Peyer's patch (tissue), 4 donors: ENCODE data around the gene SOX21. TPM values are rescaled to one million over a fixed set of nuclear protein-coding genes. Genes with fewer than 3 reads are reported as not detected.

Experiments used
- DNase-seq, 3 donors: peaks; one replicate each; pipeline ENCODE4 v3.0.0-alpha.2; 2017 to 2019
- H3K27ac ChIP-seq, 4 donors: fragments of 200-600 bp; sonication (generic); one replicate each; pipeline ENCODE4 v1.5.1; 2016 to 2019
- H3K27me3 ChIP-seq, 2 donors: fragments of 200-600 bp; sonication (generic); one replicate each; pipeline ENCODE4 v1.5.1; 2019
- H3K36me3 ChIP-seq, 3 donors: fragments of 200-600 bp; sonication (generic); one replicate each; pipeline ENCODE4 v1.5.1; 2016 to 2019
- H3K4me1 ChIP-seq, 4 donors: fragments of 200-600 bp; sonication (generic); one replicate each; pipeline ENCODE4 v1.5.1; 2016 to 2019
- H3K4me3 ChIP-seq, 4 donors: fragments of 200-600 bp; sonication (generic); 1 replicate in 3 of 4; 2 replicates in 1 of 4; pipeline ENCODE4 v1.5.1; 2016 to 2019; ENCODE audit warnings: mild to moderate bottlenecking in 1 of 4
- H3K9me3 ChIP-seq, 4 donors: fragments of 200-600 bp; sonication (generic); one replicate each; pipeline ENCODE4 v1.5.1; 2016 to 2019; ENCODE audit warnings: mild to moderate bottlenecking in 1 of 4
- POLR2A ChIP-seq, 2 donors: fragments of 450-650 bp; IDR thresholded peaks; one replicate each; pipeline ENCODE4 v1.5.1; 2017; ENCODE audit warnings: antibody characterized with exemption in 2 of 2, mild to moderate bottlenecking in 2 of 2, moderate library complexity in 2 of 2
- small RNA-seq, 2 donors: library from RNA; depleted of rRNA; stranded (forward); fragments of <200 nt; gene quantifications; one replicate each; pipeline ENCODE3, GENCODE V24; 2016
- total RNA-seq, 4 donors: library from RNA; depleted of rRNA; stranded (reverse); fragments of >200 nt; gene quantifications; one replicate each; pipeline ENCODE4 v1.1.0, GENCODE V29; 2016
- TF ChIP-seq, protein P1 (sequence below), 6 experiments: fragments of 450-650 bp in 4 of 6; fragments of 200-600 bp in 2 of 6; sonication (generic) in 1 of 6; IDR thresholded peaks; one replicate each; pipeline ENCODE4 v1.5.1; 2017 to 2019; ENCODE audit warnings: antibody characterized with exemption in 6 of 6, mild to moderate bottlenecking in 3 of 6, moderate library complexity in 1 of 6

The SOX21 gene
- total RNA-seq, 4 donors from 2014 or later, result not detected

DNA sequence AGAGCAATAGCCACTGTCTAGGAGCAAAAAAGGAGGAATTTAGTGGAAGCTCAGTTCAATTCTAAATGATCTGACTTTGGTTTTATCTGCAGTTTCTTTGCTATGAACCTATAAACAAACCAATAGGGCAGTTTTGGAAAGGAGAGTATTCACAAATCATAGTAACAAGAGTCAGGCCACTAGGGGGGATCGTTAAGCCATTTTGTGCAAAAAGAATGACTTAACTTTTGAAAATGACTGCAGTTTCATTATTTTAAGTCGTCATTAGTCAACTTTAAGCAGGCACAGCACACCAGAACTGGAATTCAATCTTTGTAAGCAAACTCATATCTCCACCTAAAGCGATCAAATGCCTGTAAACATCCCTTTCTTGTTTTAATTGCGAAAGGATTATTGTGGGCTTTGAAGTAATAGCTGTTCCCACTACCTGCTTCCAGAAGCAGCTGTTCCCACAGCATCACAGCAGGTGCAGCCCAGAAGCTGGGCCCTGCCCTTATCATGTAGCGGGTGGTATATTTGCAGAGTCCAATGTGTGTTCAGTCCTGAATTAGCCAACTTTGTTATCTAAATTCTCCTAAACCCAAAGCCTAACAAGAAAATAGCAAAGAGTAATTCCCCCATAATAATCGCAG, 51.5 kb downstream of the SOX21 start:
- Histone ChIP-seq H3K36me3 (no peaks in the 10 kb centered on the region), H3K4me1 (peaks cover 0 to 13% (median 0%) of the 10 kb centered on the region in 4 donors), H3K27ac (no peak overlapping the region), H3K27me3 (peaks cover 0 to 6% of the 10 kb centered on the region in 2 donors), H3K9me3 (no peaks in the 10 kb centered on the region), H3K4me3 (no peak overlapping the region)
- TF ChIP-seq, protein P1, sequence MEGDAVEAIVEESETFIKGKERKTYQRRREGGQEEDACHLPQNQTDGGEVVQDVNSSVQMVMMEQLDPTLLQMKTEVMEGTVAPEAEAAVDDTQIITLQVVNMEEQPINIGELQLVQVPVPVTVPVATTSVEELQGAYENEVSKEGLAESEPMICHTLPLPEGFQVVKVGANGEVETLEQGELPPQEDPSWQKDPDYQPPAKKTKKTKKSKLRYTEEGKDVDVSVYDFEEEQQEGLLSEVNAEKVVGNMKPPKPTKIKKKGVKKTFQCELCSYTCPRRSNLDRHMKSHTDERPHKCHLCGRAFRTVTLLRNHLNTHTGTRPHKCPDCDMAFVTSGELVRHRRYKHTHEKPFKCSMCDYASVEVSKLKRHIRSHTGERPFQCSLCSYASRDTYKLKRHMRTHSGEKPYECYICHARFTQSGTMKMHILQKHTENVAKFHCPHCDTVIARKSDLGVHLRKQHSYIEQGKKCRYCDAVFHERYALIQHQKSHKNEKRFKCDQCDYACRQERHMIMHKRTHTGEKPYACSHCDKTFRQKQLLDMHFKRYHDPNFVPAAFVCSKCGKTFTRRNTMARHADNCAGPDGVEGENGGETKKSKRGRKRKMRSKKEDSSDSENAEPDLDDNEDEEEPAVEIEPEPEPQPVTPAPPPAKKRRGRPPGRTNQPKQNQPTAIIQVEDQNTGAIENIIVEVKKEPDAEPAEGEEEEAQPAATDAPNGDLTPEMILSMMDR (IDR thresholded peaks at IDR 0.05), result peak in 1 of 6 experiments; percentile 2
- no peak for TF ChIP-seq POLR2A (IDR thresholded peaks at IDR 0.05)
- no peak for DNase-seq

Small RNAs within 50 kb of the gene (small RNA-seq; reads per million reads assigned to genes)
- 0 reads per million in 2 donors for gene RN7SL585P

Other genes starting within 250 kb of the SOX21 start
- not detected for gene DCT, start 232.9 kb downstream of the SOX21 start, total RNA-seq
- 10 to 100 TPM in 2 of 4 donors, 1 to 10 TPM in 2; 4.9 to 30.5 (median 11.4) TPM for gene TGDS, start 116.4 kb downstream of the SOX21 start, total RNA-seq
- 1 to 10 TPM; 1.8 to 5.0 (median 3.5) TPM for gene GPR180, start 110.7 kb downstream of the SOX21 start, total RNA-seq